IPS DF 4.7 (cell line): Measurements from ENCODE around the gene MYO15B.

Experiments
- DNase-seq: peaks from one replicate; pipeline ENCODE4 v3.0.0-alpha.2; 2013; ENCODE audit warnings: low spot score; ENCODE audit errors: extremely low read depth

MYO15B gene

GRCh38 chr17:75662511-75662910 lies 74.9 kb downstream of the MYO15B start:
- no peak for DNase-seq

- DNase-seq, result no peak
These were observed 76.5 kb downstream of the MYO15B start for GRCh38 chr17:75664099-75664549.

GRCh38 chr17:75665981-75666380 lies 78.4 kb downstream of the MYO15B start:
- DNase-seq, result no peak

- peak; percentile 78 for DNase-seq
These were observed 79.6 kb downstream of the MYO15B start, which contains the start of the genes RECQL5 and SAP30BP for GRCh38 chr17:75666959-75667790. RECQL5 (minus strand) TSS chr17:75667154; CDS start chr17:75666557, 597 bp downstream. SAP30BP (plus strand) TSS chr17:75667338; CDS start chr17:75667373, 35 bp downstream.

GRCh38 chr17:75667825-75668224 lies 80.2 kb downstream of the MYO15B start:
- no peak for DNase-seq

- DNase-seq, result no peak
These were observed 80.9 kb downstream of the MYO15B start for GRCh38 chr17:75668489-75668888.

- no peak for DNase-seq
These were observed 83.3 kb downstream of the MYO15B start for GRCh38 chr17:75670868-75671267.

- DNase-seq, result no peak
These were observed 84.4 kb downstream of the MYO15B start for GRCh38 chr17:75672011-75672410.

GRCh38 chr17:75673487-75673886 lies 85.9 kb downstream of the MYO15B start:
- no peak for DNase-seq
